GM18508 (cell line): Measurements from ENCODE around the gene GDI1.

Experiments
- ATAC-seq: cut with Tn5 transposase; IDR thresholded peaks from one replicate; pipeline ENCODE4 v1.9.1; 2021; ENCODE audit warnings: moderate number of reproducible peaks; ENCODE audit not compliant: insufficient read depth, unreplicated experiment

The GDI1 gene

DNA sequence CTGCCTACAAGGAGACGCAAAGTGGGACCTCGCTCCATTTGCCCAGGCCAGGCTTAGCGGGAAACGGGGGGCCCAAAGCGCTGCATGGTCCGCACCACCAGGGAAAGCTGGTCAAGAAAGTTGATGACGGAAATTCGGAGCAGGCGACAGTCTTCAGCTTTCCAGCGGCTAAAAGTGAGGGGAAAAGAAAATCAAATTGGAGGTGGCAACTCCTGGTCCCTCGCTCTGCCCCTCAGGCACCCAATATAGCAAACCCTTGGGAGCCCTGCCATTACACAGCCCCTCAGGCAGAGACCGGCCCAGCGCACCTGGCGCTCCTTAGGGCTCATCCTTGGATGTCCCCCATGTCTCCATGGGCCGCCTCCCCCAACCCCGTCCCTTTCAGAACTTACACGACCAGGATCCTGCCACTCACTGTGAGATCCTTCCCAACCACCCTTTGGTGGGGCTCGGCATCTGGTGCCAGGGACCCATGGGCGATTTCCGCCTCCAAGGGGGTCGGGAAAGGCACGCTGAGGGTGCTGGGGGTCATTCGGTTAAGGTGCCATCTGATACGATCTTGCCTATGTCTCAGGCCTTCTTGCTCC is 41.0 kb downstream of the GDI1 start:
- ATAC-seq: no peak

DNA sequence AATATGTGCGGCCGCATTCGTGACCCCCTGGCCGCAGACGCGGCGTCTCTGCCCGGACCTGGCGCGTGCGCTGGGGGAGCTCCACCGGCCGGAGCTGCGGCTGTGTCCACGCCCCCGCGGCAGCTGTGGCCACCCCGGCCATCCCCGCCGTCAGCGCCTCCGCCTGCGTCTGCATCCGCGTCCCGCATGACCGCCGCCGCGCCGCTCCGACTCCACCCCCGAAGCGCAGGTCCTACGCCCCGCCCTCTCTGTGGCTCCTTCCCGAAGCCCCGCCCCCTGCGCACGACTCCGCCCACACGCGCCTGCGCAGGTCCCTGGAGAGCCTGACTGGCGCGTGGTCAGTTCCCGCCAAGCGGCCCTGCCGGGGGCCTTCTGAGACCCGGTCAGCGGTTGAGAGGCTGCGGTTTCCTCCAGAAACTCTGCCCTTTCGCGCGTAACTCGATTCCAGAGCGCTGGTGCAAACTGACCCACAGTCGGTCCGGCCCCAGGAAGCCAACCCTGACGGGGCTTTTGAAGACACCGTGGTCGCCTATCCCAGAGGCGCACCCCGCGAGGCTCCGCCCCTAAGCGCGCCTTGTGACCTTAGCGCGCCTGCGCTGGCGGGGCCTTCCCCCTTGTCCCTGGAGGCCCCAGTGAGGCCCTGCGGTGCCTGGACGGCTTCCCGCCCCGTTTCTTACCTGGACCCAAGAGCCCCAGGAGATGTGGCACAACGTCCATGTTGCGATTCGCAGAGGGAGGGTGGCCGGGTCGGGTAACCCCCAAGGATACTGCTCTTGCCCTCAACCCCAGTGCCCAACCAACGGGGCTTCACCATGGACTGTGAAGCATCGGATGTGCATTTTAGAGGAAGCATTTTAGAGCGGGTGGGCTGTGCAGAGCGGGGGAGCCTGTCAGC is 42.0 kb downstream of the GDI1 start, which contains the start of gene LAGE3:
Gene LAGE3, minus strand, starts transcription at position 554 of the 895 bp plus-strand sequence. Its CDS starts 366 bp downstream, at position 188.
- no peak for ATAC-seq

DNA sequence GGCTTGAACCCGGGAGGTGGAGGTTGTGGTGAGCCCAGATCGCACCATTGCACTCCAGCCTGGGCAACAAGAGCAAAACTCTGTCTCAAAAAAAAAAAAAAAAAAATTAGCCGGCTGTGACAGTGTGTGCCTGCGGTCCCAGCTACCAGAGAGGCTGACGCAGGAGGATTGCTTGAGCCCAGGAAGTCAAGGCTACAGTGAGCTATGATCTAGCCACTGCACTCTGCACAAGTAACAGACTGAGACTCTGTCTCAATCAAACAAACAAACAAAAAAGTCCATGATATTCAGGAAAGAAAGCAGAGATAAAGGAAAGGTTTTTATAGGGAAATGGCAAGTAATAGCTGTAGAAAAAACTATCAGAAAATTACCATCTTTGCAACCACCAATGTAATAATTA is 44.2 kb downstream of the GDI1 start:
- no peak for ATAC-seq

DNA sequence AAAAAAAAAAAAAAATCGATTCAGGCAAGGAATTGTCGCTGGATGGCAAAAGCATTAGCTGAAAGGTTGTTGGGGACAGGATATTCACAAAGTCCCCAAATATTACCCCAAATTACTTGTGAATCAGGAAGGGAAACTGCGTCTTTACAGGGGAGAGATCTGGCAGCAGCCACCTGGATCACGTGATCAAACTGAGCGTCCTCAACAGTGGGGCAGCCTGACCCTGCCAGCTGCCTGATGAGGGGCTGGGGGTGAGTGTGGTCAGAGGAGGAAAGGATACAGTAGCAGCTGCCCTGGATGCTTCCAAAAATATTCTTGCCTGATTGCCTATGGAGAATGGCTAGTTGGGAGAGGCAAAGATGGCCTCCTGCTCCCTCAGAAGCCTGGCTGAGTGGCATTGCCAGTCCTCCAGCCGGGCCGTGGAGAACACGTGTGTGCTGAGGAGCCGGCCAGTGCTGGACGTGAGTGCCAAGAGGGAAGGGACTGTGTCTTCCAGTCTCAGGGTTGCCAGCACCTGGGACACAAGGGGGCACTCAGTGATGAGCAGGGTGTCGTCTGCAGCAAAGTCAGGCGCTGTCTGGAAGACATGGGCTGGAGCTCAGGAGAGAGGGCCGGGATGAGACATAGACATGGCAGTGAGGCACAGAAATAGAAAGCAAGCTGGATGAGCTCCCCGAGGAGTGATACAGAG is 45.1 kb downstream of the GDI1 start:
- ATAC-seq: no peak

DNA sequence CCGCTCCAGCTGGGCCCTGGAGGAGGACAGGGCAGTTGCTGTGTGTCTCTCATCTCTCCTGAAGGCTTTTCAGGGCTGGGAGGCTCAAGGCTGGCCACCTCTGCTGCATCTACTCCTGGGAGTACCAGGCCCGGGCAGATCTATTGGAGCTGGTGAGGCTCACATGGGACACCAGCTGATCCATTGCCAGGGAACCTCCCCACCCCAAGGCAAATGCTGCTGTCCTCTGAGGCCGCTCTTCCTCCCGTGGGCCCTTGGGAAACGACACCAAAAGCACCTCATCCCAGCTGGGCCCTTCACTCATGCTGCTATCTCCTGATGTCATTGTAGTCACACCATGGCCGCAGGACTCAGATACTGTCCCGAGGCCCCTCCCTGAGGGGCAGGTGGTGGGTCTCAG is 45.8 kb downstream of the GDI1 start:
- ATAC-seq: no peak

DNA sequence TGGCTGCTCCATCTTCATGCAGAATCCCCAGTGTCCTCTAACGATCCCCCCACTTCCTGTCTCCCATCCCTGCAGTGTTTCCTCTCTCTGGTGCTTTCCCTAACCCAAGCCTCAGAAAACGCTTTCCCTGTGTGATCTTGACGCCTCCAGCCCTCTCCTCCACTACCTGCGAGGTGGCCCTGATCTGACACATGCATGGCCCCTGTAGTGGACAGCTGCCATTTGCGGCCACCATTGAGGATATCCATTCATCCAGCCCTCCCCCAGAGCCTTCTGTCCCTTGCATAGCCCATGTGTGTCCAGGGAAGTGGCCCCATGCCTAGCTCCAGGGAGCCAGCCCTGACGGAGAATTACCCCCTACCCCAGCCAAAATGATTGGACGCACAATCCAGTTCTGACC is 46.4 kb downstream of the GDI1 start:
- no peak for ATAC-seq

DNA sequence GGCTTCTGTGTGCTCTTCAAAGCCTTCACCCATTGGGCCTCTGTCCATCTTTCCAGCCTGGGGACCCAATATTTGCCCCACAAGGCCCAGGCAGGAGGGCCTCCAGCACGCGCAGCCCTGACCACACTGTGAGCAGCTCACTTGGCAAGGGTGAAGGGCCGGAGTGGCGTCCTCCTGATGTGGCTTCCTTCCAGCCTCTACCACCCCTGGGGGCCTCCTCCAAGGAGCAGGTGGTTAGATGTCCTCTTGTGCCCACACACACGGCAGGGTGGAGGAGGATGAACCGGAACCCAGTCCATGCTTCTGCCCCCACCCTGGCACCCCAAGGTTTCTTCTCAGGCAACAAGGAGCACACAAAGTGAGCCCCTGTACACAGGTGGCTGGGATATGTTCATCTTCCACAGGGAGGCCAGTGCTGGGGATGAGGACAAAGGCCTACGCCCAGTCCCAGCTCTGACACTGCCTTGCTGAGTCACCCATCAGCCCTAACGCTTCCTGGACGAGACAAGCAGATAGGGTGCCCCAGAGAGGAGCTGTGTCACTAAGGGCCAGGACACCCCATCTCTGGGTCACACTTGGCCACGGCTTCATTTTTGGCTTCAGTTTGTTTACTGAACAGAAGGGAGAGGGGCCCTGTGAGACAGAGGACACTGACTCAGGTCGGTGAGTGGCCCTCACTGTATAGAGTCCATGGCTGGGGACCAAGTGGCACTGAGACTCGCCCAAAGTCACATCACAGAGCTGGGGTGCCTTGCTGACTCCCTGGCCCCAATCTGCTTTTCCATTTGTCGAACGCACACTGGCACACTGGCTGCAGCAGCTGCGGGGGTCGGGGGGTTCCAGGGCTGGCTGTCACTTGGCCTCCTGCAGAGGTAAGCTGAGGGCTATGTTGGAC is 47.5 kb downstream of the GDI1 start:
- ATAC-seq: no peak

DNA sequence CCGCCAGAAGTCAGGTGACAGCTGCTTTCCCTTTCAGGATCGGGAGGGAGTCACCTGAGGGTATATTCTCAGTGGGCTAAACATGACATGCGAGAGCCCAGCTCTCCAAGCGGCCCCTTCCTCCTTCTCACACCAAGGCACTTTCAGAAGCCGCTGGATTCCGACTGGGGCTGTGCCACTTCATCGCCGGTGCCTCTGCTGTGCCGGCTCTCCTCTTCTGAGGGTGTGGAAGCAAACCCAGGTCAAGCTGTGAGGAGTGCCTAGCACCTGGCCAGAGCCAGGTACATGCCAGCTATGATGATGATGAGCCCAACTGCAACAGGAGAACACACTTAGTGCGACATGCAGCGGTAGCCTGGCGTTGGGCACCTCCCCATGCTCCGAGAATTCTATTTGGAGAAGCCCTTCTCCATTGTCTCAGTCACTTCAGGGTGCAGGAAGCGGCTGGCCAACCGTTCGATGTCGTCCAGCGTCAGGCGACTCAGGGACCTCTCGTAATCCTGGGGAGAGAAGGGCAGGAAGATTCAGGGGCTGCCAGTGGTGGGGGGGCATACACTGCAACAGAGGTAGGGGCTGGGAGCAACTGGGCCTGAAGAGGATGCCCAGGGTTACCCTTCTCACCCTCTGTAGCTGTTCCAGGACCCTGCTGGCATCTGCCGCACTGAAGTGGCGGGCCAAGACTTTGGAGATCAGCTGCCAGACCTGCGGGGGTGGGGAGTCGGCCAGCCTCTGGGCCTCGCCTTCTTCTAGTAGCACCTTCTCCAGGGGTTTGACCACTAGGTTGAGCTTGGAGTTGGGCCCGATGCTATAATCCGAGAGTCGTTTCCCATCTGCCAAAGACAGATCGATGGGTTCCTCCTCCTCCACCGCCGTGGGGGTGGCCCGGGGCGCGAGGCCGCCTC is 48.4 kb downstream of the GDI1 start:
- ATAC-seq: no peak

DNA sequence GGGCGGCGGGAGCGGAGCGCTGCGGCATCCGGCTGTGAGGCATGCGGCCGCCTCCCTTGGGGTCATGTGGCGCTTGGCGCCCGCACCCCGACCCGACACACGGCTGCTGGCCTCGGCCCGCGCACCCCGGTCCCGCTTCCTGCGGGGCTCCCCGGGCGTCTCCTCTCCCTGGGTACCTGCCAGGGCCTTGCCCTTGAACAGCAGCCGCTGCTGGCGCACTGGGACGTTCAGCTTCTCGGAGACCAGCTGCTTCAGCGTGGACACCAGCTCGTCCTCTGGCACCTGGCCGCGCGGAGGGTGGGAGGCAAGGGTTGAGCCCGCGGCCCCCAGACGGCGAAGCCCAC is 49.1 kb downstream of the GDI1 start:
- ATAC-seq: no peak

DNA sequence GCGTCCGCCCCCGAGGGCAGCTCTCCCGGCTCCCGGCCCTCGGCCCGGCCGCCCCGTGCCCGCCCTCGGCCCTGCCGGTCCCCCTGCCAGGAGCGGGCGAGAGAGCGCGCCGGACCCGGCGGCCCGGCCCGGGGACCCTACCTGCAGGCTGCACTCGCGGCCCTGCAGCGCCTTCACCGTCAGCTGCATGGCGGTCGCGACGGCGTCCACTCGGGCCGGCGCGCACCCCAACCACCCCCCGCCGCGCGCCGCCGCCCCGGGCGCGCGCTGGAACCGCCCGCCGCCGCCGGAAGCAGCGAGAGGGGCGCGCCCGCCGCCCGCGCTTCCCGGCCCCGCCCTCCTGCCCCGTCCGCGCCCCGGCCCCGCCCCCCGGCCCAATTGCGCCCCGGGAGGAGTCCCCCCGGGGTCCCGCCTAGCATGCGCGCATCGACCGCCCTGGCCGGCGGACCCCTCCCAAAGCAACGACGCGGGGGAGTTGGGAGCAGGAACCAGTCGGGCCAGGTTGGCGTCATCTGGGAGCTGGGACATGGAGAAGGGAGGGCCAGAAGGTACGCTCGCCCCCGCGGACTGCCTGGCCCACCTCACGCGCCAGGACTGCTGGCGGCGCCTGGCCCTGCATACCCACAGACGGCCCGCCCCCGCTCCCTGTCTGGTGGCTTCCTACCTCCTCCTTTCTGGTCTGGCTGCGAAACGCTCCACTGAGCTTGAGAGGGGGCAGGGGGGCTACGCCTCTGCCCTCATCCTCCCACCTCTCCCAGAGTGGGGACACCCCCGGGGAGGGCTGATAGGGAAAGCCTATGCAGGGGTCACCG is 49.6 kb downstream of the GDI1 start, which contains the start of gene UBL4A:
Gene UBL4A, minus strand, starts transcription at position 220 of the 812 bp plus-strand sequence. Its CDS starts 31 bp downstream, at position 189.
- no peak for ATAC-seq

DNA sequence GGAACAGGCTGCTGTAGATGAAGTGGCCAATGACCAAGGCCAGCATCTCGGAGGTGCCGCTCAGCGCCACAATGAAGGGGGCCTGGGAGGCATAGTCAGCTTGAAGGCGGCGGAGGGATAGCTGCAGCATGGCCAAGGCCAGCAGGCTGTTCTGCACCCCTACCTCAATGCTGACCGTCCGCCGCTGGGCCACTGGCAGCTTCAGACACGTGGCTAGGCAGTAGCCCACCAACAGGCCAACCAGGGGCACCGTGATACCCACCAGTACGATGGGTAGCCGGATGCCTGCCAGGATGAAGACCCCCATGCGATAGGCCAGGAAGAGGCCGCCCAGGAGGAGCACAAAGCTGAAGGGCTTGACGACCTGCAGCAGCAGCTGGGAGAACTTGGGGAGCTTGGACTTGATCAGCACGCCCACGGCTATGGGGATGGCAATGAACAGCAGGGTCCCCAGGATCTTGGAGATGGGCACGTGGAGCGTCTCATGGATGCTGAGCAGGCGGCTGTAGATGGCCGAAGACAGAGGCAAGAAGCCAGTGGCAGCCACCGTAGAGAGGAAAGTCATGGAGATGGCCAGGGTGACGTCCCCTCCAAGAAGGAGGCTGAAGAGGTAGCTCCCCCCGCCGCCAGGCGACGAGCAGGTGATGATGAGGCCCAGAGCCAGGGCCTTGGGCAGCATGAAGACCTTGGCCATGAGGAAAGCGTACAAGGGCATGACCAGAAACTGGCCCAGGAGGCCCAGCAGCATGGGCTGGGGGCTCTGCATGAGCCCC is 50.8 kb downstream of the GDI1 start:
- ATAC-seq: no peak

DNA sequence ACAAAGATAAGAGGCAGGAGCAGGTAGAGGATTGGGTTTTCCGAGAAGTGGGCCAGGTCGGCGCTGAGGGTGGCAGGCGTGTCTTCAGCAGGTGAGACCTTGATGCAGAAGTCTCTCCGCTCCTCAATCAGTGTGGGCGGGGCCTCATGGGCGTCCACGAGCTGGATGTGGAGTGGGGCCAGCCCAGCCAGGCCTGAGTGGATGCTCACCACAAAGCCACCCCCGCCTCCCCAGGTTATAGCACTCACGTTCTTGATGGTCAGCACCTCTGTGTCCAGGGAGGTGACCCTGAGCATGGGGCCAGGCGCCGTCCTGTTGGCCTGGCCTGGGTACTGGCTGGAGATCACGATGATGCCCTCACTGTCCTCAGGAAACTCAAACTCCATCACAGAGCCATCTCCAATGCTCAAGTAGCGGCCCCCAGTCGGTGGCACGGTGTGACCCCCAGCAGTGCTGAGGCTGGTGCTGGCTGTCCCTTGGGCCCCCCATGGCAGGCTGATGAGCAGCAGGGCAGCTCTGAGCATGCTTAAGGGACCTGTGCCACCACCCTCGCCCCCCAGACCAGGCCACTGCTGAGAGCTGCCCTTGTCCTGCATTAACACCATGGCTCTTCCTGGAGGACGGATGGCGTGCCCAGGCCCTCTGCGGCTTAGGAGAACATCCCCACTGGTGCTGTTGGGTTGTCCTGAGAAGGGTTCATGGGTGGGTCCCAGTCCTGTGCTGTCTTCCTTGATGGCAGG is 51.6 kb downstream of the GDI1 start:
- ATAC-seq: no peak

DNA sequence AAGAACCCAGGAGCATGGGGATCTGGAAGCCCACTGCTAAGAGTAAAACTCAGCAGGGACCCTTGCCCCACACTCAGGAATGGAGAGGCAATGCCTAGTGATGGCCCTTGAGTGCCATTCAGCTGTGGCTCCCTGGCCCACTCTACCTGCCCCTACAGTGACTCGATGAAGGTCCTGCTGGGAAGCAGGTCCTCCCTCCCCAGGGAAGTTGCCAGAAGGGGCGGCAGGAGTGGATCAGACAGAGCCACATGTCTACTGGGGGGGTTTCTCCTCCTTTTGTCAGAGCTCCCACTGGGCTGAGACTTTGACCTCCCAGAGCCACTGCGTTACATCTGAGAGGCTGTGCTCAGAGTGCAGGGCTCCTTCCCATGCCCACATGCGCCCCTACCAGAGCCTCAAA is 52.2 kb downstream of the GDI1 start:
- no peak for ATAC-seq

DNA sequence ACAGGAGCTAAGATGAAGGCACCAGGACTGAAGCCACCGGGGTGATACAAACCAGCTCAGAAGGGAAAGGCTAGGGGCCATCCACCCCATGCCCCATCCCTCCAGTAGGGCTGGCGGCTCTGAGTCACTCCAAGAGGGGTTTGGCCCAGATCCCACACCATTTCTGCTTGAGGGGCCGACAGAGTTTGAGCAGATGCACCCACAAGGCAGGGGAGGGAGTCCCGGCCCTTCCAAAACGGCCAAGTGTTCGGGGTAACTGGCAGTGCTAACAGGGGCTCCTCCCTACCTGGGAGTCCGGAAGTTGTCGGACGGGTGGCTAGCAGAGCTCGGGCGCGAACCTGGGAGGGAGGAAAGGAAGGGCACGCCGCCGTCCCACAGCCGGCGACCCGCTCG is 53.1 kb downstream of the GDI1 start:
- ATAC-seq: no peak

DNA sequence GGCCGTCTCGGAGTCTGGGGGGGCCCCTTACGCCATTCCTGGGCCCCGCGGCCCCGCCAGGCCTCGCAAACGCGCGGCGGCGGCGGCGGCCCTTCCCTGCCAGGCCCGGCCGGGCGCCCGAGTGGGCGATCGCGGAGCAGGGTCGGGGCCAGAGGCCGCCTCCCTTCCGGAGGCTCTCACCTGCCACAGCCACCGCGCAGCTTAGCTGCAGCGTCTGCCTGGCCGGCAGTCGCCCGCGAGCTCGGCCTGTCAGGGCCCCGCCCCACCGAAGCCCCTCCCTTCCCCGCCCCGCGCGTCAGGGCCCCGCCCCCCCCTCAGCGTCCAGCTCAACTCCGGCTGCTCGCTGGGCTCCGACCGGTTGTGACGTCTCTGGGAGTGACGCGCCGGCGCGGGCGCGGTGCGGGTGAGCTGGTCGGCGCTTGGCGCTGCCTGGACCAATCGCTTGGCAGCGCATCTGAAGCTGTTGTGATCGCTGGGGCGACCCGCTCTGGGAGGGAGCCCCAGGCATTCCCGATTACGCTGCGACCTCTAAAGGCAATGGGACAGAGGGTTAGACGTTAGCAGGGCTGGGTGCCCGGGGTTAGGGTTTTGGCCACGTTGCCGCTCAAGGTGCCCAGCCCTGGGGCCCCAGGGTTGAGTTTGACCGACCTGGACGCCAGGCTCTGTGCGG is 53.6 kb downstream of the GDI1 start, which contains the start of gene SLC10A3:
Gene SLC10A3, minus strand, starts transcription at position 216 of the 670 bp plus-strand sequence. CDS start 1,689 bp downstream, outside the sequence.
- ATAC-seq: no peak
